ENCODE results near the gene PCDH15. TPM values are rescaled to one million over a fixed set of nuclear protein-coding genes. Genes with fewer than 3 reads are reported as not detected.
A peak's percentile ranks its signal among the peaks of the same experiment; 100 is the strongest.

PCDH15 gene
- total and polyA plus RNA-seq, 9 of the 15 experiments (the other 6 are each of a cell fraction or from before 2014, with no cell fraction given) = not detected

GRCh38 chr10:54139819-54140428 lies 661.1 kb downstream of the PCDH15 start (continued):
- TF ChIP-seq, protein P1, sequence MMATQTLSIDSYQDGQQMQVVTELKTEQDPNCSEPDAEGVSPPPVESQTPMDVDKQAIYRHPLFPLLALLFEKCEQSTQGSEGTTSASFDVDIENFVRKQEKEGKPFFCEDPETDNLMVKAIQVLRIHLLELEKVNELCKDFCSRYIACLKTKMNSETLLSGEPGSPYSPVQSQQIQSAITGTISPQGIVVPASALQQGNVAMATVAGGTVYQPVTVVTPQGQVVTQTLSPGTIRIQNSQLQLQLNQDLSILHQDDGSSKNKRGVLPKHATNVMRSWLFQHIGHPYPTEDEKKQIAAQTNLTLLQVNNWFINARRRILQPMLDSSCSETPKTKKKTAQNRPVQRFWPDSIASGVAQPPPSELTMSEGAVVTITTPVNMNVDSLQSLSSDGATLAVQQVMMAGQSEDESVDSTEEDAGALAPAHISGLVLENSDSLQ (IDR thresholded peaks at IDR 0.05) = no peak
- peak; percentile 73 for TF ChIP-seq ZFP36 (IDR thresholded peaks at IDR 0.05; ENCODE audit: low read depth, low read length, partially characterized antibody)
- no peak for TF ChIP-seq NFYB (IDR thresholded peaks at IDR 0.05; ENCODE audit: extremely low read depth, insufficient read length)

GRCh38 chr10:54137396-54137795 lies 663.6 kb downstream of the PCDH15 start:
- no peaks in the 10 kb centered on the region for H4K20me1 ChIP-seq (replicated peaks; ENCODE audit: control insufficient read depth, insufficient read depth, low read length)
- H3K36me3 ChIP-seq (ENCODE audit: control insufficient read depth, insufficient read depth, low read length) = no peaks in the 10 kb centered on the region
- WGBS (ENCODE audit: insufficient coverage, low coverage, missing lambda C conversion rate) = 0% methylated on average over 2 of the region's 2 CpGs
- ChIA-PET POLR2A (no interaction called here), CTCF (ENCODE audit: low intra/inter-chr PET ratio) (no interaction called here)
- in situ Hi-C loops (cut with MboI) = no loop called here
- no peaks in the 10 kb centered on the region for H3K27me3 ChIP-seq (ENCODE audit: control insufficient read depth in 2 of 2, insufficient read depth in 2 of 2, low read length in 2 of 2)
- no peaks in the 10 kb centered on the region for H3K79me2 ChIP-seq (ENCODE audit: control insufficient read depth, insufficient read depth, low read length)
- no peak overlapping the region for H3K4me3 ChIP-seq
- H3K4me2 ChIP-seq (ENCODE audit: insufficient read depth, low read length) = no peak overlapping the region
- H3K9ac ChIP-seq (ENCODE audit: insufficient read depth in 1 of 2, low read depth in 2 of 2, low read length in 2 of 2) = no peak overlapping the region
- H3K4me1 ChIP-seq (replicated peaks in 1 of 2; ENCODE audit: control insufficient read depth in 2 of 2, insufficient read depth in 2 of 2, low read length in 2 of 2) = no peaks in the 10 kb centered on the region
- BruUV-seq (replicated peaks) = no TSS peak
- H2AFZ ChIP-seq (ENCODE audit: low read depth, low read length) = no peak overlapping the region
- H3K9me1 ChIP-seq (ENCODE audit: control insufficient read depth, insufficient read depth, low read length) = no peaks in the 10 kb centered on the region
- H3K27ac ChIP-seq (ENCODE audit: extremely low read depth, low read depth, low read length) = no peak overlapping the region
- intact Hi-C loops (cut with micrococcal nuclease) = no loop called here
- no peak for FAIRE-seq
- no peak for TF ChIP-seq GATAD2A (IDR thresholded peaks at IDR 0.05)
- no peak for TF ChIP-seq RNF219 (CRISPR knock-in tag; IDR thresholded peaks at IDR 0.05)
- TF ChIP-seq ATF1 (CRISPR knock-in tag; IDR thresholded peaks at IDR 0.05) = no peak
- no peak for TF ChIP-seq ATF1 (tag; IDR thresholded peaks at IDR 0.05)
- DNase-seq (ENCODE audit: extremely low read depth in 1 of 4, low spot score in 3 of 4) = no peak
- H3K9me3 ChIP-seq (replicated peaks; ENCODE audit: control insufficient read depth, insufficient read depth, low read depth, low read length) = no peaks in the 10 kb centered on the region; the same call in 1 of the 2 replicates
- ATAC-seq = no peak

Measured in K562 (cell line).